ENCODE measurements around the gene PLCB4. TPM values are rescaled to one million over a fixed set of nuclear protein-coding genes. Genes with fewer than 3 reads are reported as not detected.

PLCB4 gene
- total RNA-seq, 2 experiments from 2014 or later, result 0.06 TPM; not detected in 1

DNA sequence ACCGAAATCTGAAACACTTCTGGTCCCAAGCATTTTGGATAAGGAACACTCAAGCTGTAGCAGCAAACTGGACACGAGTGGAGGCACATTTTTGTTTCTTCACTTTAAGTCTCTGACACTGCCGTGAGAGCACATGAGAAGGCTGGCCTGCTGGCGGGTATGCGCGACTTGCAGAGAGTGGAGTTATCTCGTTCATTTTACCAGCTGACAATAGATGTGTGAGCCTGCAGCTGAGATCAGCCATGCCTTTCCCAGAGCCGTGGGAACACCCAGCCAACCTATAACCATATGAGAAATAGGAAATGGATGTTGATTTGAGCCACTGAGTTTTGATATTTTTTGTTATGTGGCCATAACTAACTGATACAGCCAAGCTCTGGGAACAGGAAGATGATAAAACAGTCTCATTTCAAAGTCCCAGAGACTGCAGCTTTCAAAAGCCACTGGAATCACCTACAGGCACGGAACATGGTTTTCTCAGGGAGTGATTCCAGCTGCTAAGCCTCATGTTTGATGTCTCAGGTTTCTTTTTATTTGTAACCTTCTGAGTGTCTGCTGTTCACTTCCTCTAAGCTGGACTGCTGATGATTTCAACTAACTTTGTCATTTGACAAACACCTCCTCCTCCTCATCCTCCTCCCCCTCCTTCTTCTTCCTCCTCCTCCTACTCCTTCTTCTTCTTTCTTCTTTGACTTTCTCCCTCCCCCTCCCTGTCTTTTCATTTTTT is 416.9 kb downstream of the PLCB4 start:
- no peaks in the 10 kb centered on the region for H3K27me3 Mint-ChIP-seq
- Histone ChIP-seq H3K36me3 (ENCODE audit: insufficient read depth, low read length) (no peaks in the 10 kb centered on the region), H3K4me3 (ENCODE audit: low read length) (no peak overlapping the region), H3K27me3 (ENCODE audit: control insufficient read depth in 1 of 2, insufficient read depth in 2 of 2, low read length in 2 of 2) (no peaks in the 10 kb centered on the region), H3K27ac (ENCODE audit: low read depth in 1 of 2, low read length in 2 of 2) (no peak overlapping the region), H3K9me3 (ENCODE audit: control insufficient read depth in 1 of 2, insufficient read depth in 1 of 2, low read length in 2 of 2) (no peaks in the 10 kb centered on the region), H3K4me1 (ENCODE audit: insufficient read depth, low read length) (no peaks in the 10 kb centered on the region)
- no peak overlapping the region for H3K27ac Mint-ChIP-seq
- ChIA-PET CTCF (no interaction called here), POLR2A (no interaction called here)
- no peaks in the 10 kb centered on the region for H3K9me3 Mint-ChIP-seq
- no peaks in the 10 kb centered on the region for H3K36me3 Mint-ChIP-seq (ENCODE audit: low read depth)
- ATAC-seq (ENCODE audit: poor library complexity), result no peak
- intact Hi-C loops (cut with DNase I, micrococcal nuclease), result no loop called here
- no peak overlapping the region for H3K4me3 Mint-ChIP-seq
- no peak for TF ChIP-seq CTCF (IDR thresholded peaks at IDR 0.05)
- no peak for DNase-seq
- no peaks in the 10 kb centered on the region for H3K4me1 Mint-ChIP-seq (ENCODE audit: low read depth)

GRCh38 chr20:9487231-9487630 is 418.3 kb downstream of the PLCB4 start:
- no peak for ATAC-seq (ENCODE audit: poor library complexity)
- H3K36me3 ChIP-seq (ENCODE audit: insufficient read depth, low read length), result no peaks in the 10 kb centered on the region
- no peak overlapping the region for H3K4me3 ChIP-seq (ENCODE audit: low read length)
- no peak for TF ChIP-seq CTCF (IDR thresholded peaks at IDR 0.05)
- no peaks in the 10 kb centered on the region for H3K27me3 ChIP-seq (ENCODE audit: control insufficient read depth in 1 of 2, insufficient read depth in 2 of 2, low read length in 2 of 2)
- H3K27me3 Mint-ChIP-seq, result no peaks in the 10 kb centered on the region
- no peak overlapping the region for H3K4me3 Mint-ChIP-seq
- POLR2A ChIA-PET, result no interaction called here
- no peaks in the 10 kb centered on the region for H3K4me1 ChIP-seq (ENCODE audit: insufficient read depth, low read length)
- H3K27ac Mint-ChIP-seq, result no peak overlapping the region
- H3K27ac ChIP-seq (ENCODE audit: low read depth in 1 of 2, low read length in 2 of 2), result no peak overlapping the region
- no peak for DNase-seq
- no peaks in the 10 kb centered on the region for H3K9me3 ChIP-seq (ENCODE audit: control insufficient read depth in 1 of 2, insufficient read depth in 1 of 2, low read length in 2 of 2)
- no peaks in the 10 kb centered on the region for H3K9me3 Mint-ChIP-seq
- intact Hi-C loops (cut with DNase I, micrococcal nuclease), result no loop called here
- CTCF ChIA-PET, result no interaction called here
- no peaks in the 10 kb centered on the region for H3K36me3 Mint-ChIP-seq (ENCODE audit: low read depth)
- H3K4me1 Mint-ChIP-seq (ENCODE audit: low read depth), result no peaks in the 10 kb centered on the region

- no peak overlapping the region for H3K27ac ChIP-seq (ENCODE audit: low read depth in 1 of 2, low read length in 2 of 2)
- DNase-seq (no peak), ATAC-seq (ENCODE audit: poor library complexity) (no peak)
- TF ChIP-seq CTCF (IDR thresholded peaks at IDR 0.05), result no peak
- H3K4me3 ChIP-seq (ENCODE audit: low read length), result no peak overlapping the region
- H3K9me3 ChIP-seq (ENCODE audit: control insufficient read depth in 1 of 2, insufficient read depth in 1 of 2, low read length in 2 of 2), result peaks cover 0 to 3% of the 10 kb centered on the region in 2 experiments
- no peak overlapping the region for H3K27ac Mint-ChIP-seq
- H3K4me1 ChIP-seq (ENCODE audit: insufficient read depth, low read length), result no peaks in the 10 kb centered on the region
- no peaks in the 10 kb centered on the region for H3K27me3 Mint-ChIP-seq
- intact Hi-C loops (cut with DNase I, micrococcal nuclease), result no loop called here
- H3K27me3 ChIP-seq (ENCODE audit: control insufficient read depth in 1 of 2, insufficient read depth in 2 of 2, low read length in 2 of 2), result no peaks in the 10 kb centered on the region
- H3K36me3 ChIP-seq (ENCODE audit: insufficient read depth, low read length), result no peaks in the 10 kb centered on the region
- ChIA-PET POLR2A (no interaction called here), CTCF (no interaction called here)
- no peaks in the 10 kb centered on the region for H3K36me3 Mint-ChIP-seq (ENCODE audit: low read depth)
- no peak overlapping the region for H3K4me3 Mint-ChIP-seq
- no peaks in the 10 kb centered on the region for H3K9me3 Mint-ChIP-seq
- H3K4me1 Mint-ChIP-seq (ENCODE audit: low read depth), result no peaks in the 10 kb centered on the region
Measured at GRCh38 chr20:9488063-9488462, 419.2 kb downstream of the PLCB4 start.

Data from CD4-positive, alpha-beta T cell (primary cell).